H9 (cell line): ENCODE results near the gene NADSYN1. TPM values are rescaled to one million over a fixed set of nuclear protein-coding genes. Genes with fewer than 3 reads are reported as not detected.

Source experiments
- DNase-seq: peaks from one replicate; pipeline ENCODE4 v3.0.0-alpha.2; 2017
- H2AFZ ChIP-seq: one replicate; pipeline ENCODE4 v1.6.1; 2013; ENCODE audit warnings: mild to moderate bottlenecking, low read length, control low read depth, moderate library complexity
- H2AK5ac ChIP-seq: 2 replicates; pipeline ENCODE4 v1.6.1; 2013; ENCODE audit warnings: low read length, control low read depth, mixed read lengths; ENCODE audit not compliant: insufficient read length
- H2BK120ac ChIP-seq: one replicate; pipeline ENCODE4 v1.6.1; 2013; ENCODE audit warnings: low read depth, mild to moderate bottlenecking, low read length, control low read depth, inconsistent platforms; ENCODE audit not compliant: poor library complexity, severe bottlenecking
- H2BK12ac ChIP-seq: 2 replicates; pipeline ENCODE4 v1.6.1; 2013; ENCODE audit warnings: low read length, control low read depth, mixed read lengths, low read depth; ENCODE audit not compliant: insufficient read length
- H2BK15ac ChIP-seq: 2 replicates; pipeline ENCODE4 v1.6.1; 2013; ENCODE audit warnings: low read depth, low read length, control low read depth
- H2BK20ac ChIP-seq: one replicate; pipeline ENCODE4 v1.6.1; 2013; ENCODE audit warnings: low read depth, mild to moderate bottlenecking, low read length, control low read depth, inconsistent platforms; ENCODE audit not compliant: poor library complexity, severe bottlenecking
- H2BK5ac ChIP-seq: 2 replicates; pipeline ENCODE4 v1.6.1; 2013; ENCODE audit warnings: low read length, control low read depth, mixed read lengths; ENCODE audit not compliant: insufficient read length
- H3K14ac ChIP-seq: 2 replicates; pipeline ENCODE4 v1.6.1; 2013; ENCODE audit warnings: low read length, control low read depth; ENCODE audit not compliant: insufficient read depth
- H3K18ac ChIP-seq: 2 replicates; pipeline ENCODE4 v1.6.1; 2013; ENCODE audit warnings: low read depth, mild to moderate bottlenecking, mixed read lengths, low read length, control low read depth; ENCODE audit not compliant: insufficient read length
- H3K23ac ChIP-seq: 2 replicates; pipeline ENCODE4 v1.6.1; 2013; ENCODE audit warnings: low read length, control low read depth, mixed read lengths, low read depth; ENCODE audit not compliant: insufficient read length
- H3K23me2 ChIP-seq: 2 replicates; pipeline ENCODE4 v1.6.1; 2013; ENCODE audit warnings: low read depth, mild to moderate bottlenecking, mixed read lengths, low read length, control low read depth; ENCODE audit not compliant: insufficient read length, poor library complexity, severe bottlenecking
- H3K27ac ChIP-seq: 2 replicates; pipeline ENCODE4 v1.5.1; 2013; ENCODE audit warnings: low read length, control low read depth, mixed read lengths, low read depth; ENCODE audit not compliant: insufficient read length
- H3K27me3 ChIP-seq: 2 replicates; pipeline ENCODE4 v1.6.1; 2013; ENCODE audit warnings: low read length, control low read depth, inconsistent platforms; ENCODE audit not compliant: insufficient read depth
- H3K4ac ChIP-seq: 2 replicates; pipeline ENCODE4 v1.6.1; 2013; ENCODE audit warnings: low read depth, mild to moderate bottlenecking, control low read depth, inconsistent platforms, low read length, moderate library complexity
- H3K4me1 ChIP-seq: 2 replicates; pipeline ENCODE4 v1.6.1; 2013; ENCODE audit warnings: low read length, control low read depth, inconsistent platforms; ENCODE audit not compliant: insufficient read depth
- H3K4me2 ChIP-seq: 2 replicates; pipeline ENCODE4 v1.6.1; 2013; ENCODE audit warnings: low read length, control low read depth, mixed read lengths; ENCODE audit not compliant: insufficient read length, insufficient read depth
- H3K56ac ChIP-seq: 2 replicates; pipeline ENCODE4 v1.6.1; 2013; ENCODE audit warnings: low read depth, mild to moderate bottlenecking, mixed read lengths, low read length, control low read depth; ENCODE audit not compliant: insufficient read length
- H3K79me1 ChIP-seq: 2 replicates; pipeline ENCODE4 v1.6.1; 2013; ENCODE audit warnings: low read depth, mild to moderate bottlenecking, moderate library complexity, low read length, control low read depth, inconsistent platforms; ENCODE audit not compliant: insufficient read depth, poor library complexity, severe bottlenecking
- H3K79me2 ChIP-seq: 2 replicates; pipeline ENCODE4 v1.6.1; 2013; ENCODE audit warnings: low read length, control low read depth, inconsistent platforms; ENCODE audit not compliant: insufficient read depth
- H3K9ac ChIP-seq: 2 replicates; pipeline ENCODE4 v1.6.1; 2013; ENCODE audit warnings: low read length, control low read depth, mixed read lengths; ENCODE audit not compliant: insufficient read length; ENCODE audit errors: extremely low read depth
- H3K9me3 ChIP-seq: one replicate; pipeline ENCODE4 v1.6.1; 2013; ENCODE audit warnings: low read depth, low read length, inconsistent platforms; ENCODE audit not compliant: control insufficient read depth
- H3T11ph ChIP-seq: one replicate; pipeline ENCODE4 v1.6.1; 2013; ENCODE audit warnings: mild to moderate bottlenecking, low read length, control low read depth, inconsistent platforms
- H4K20me1 ChIP-seq: one replicate; pipeline ENCODE4 v1.6.1; 2013; ENCODE audit not compliant: control insufficient read depth, insufficient read length, insufficient read depth
- H4K5ac ChIP-seq: 2 replicates; pipeline ENCODE4 v1.6.1; 2013; ENCODE audit warnings: low read depth, mild to moderate bottlenecking, mixed read lengths, low read length, control low read depth; ENCODE audit not compliant: insufficient read length
- H4K8ac ChIP-seq: replicated peaks from 2 replicates; pipeline ENCODE4 v1.6.1; 2013; ENCODE audit warnings: low read length, control low read depth, mixed read lengths, low read depth; ENCODE audit not compliant: insufficient read length
- H4K91ac ChIP-seq: 2 replicates; pipeline ENCODE4 v1.6.1; 2013; ENCODE audit warnings: low read depth, mild to moderate bottlenecking, moderate library complexity, mixed read lengths, low read length, control low read depth; ENCODE audit not compliant: insufficient read length
- H3K27ac Mint-ChIP-seq, 3 experiments: 2 replicates in 2 of 3; 3 replicates in 1 of 3; pipeline ENCODE4 v1.8.0; 2020 to 2021; ENCODE audit warnings: mixed read lengths in 3 of 3, mild to moderate bottlenecking in 1 of 3, moderate library complexity in 1 of 3
- H3K27me3 Mint-ChIP-seq: 2 replicates; pipeline ENCODE4 v1.8.0; 2021; ENCODE audit warnings: low read depth, mild to moderate bottlenecking, moderate library complexity, mixed read lengths
- H3K36me3 Mint-ChIP-seq, 3 experiments: 2 replicates in 2 of 3; 3 replicates in 1 of 3; pipeline ENCODE4 v1.8.0; 2020 to 2021; ENCODE audit warnings: low read depth in 3 of 3, mixed read lengths in 3 of 3; ENCODE audit not compliant: insufficient read depth in 1 of 3
- H3K4me1 Mint-ChIP-seq, 2 experiments: 2 replicates each; pipeline ENCODE4 v1.8.0; 2020; ENCODE audit warnings: mixed read lengths in 2 of 2
- H3K4me3 Mint-ChIP-seq, 2 experiments: 2 replicates in 1 of 2; 3 replicates in 1 of 2; pipeline ENCODE4 v1.8.0; 2020 to 2021; ENCODE audit warnings: mild to moderate bottlenecking in 2 of 2, mixed read lengths in 2 of 2, moderate library complexity in 1 of 2
- H3K9me3 Mint-ChIP-seq, 2 experiments: 2 replicates in 1 of 2; 3 replicates in 1 of 2; pipeline ENCODE4 v1.8.0; 2020; ENCODE audit warnings: mild to moderate bottlenecking in 2 of 2, mixed read lengths in 2 of 2, moderate library complexity in 1 of 2
- WGBS: extraction: QIAGEN DNeasy Blood & Tissue Kit; methylation state at CpG from one replicate; pipeline ENCODE4 v1.1.7; 2013; ENCODE audit warnings: missing lambda C conversion rate, low lambda C conversion rate, mixed read lengths; ENCODE audit not compliant: insufficient read length; ENCODE audit errors: extremely low coverage; 5-methylcytosine and 5-hydroxymethylcytosine counted together
- total RNA-seq: library from RNA; stranded (reverse); gene quantifications from 2 replicates; pipeline ENCODE4 v1.2.1, GENCODE V29; 2021
- TF ChIP-seq, protein P1 (sequence below): fragments of 200-600 bp; sonication (generic); conservative IDR thresholded peaks from 3 replicates; pipeline ENCODE4 v1.8.0; 2021; ENCODE audit warnings: antibody characterized with exemption, mild to moderate bottlenecking

NADSYN1 gene
- total RNA-seq, 1 experiment from 2014 or later: 44.2 TPM

DNA sequence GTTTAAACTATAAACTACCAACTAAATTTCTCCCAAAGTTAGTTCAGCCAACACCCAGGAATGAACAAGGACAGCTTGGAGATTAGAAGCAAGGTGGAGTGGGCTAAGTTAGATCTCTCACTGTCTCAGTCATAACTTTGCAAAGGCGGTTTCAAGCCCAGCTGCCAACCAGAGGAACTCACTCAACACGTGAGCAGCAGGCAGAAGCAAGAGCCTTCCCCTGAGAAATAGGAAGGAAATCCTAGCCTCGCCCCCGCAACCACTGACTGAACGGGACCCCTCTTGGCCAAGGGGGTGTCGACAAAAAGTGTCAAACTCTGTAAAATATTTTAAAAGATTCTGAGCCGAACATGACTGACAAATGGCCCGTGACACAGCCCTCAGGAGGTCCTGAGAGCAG lies 90.9 kb downstream of the NADSYN1 start:
- no peaks in the 10 kb centered on the region for H3K79me2 ChIP-seq
- Mint-ChIP-seq H3K4me1 (peaks cover 27 to 28% of the 10 kb centered on the region in 2 experiments), H3K36me3 (peaks cover 5 to 25% (median 12%) of the 10 kb centered on the region in 3 experiments; a peak in 6 of 7 replicates), H3K9me3 (peaks cover 14 to 16% of the 10 kb centered on the region in 2 experiments), H3K27me3 (peaks cover 45% of the 10 kb centered on the region), H3K27ac (no peak overlapping the region), H3K4me3 (no peak overlapping the region)
- no peak overlapping the region for H3K18ac ChIP-seq
- H2BK20ac ChIP-seq: no peak overlapping the region
- no peaks in the 10 kb centered on the region for H3K4me1 ChIP-seq
- no peak overlapping the region for H3K56ac ChIP-seq
- H2BK15ac ChIP-seq: no peak overlapping the region
- no peak overlapping the region for H3K23ac ChIP-seq
- WGBS: no CpG with 5 or more reads among the region's 8 CpGs
- no peak overlapping the region for H4K91ac ChIP-seq
- DNase-seq: no peak
- H3K23me2 ChIP-seq: no peaks in the 10 kb centered on the region
- no peak overlapping the region for H4K8ac ChIP-seq
- no peak overlapping the region for H3K4me2 ChIP-seq
- H3K9me3 ChIP-seq: no peaks in the 10 kb centered on the region
- H3K4ac ChIP-seq: no peak overlapping the region
- no peak overlapping the region for H3K9ac ChIP-seq
- TF ChIP-seq, protein P1, sequence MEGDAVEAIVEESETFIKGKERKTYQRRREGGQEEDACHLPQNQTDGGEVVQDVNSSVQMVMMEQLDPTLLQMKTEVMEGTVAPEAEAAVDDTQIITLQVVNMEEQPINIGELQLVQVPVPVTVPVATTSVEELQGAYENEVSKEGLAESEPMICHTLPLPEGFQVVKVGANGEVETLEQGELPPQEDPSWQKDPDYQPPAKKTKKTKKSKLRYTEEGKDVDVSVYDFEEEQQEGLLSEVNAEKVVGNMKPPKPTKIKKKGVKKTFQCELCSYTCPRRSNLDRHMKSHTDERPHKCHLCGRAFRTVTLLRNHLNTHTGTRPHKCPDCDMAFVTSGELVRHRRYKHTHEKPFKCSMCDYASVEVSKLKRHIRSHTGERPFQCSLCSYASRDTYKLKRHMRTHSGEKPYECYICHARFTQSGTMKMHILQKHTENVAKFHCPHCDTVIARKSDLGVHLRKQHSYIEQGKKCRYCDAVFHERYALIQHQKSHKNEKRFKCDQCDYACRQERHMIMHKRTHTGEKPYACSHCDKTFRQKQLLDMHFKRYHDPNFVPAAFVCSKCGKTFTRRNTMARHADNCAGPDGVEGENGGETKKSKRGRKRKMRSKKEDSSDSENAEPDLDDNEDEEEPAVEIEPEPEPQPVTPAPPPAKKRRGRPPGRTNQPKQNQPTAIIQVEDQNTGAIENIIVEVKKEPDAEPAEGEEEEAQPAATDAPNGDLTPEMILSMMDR: no peak
- no peak overlapping the region for H2AK5ac ChIP-seq
- H3T11ph ChIP-seq: no peak overlapping the region
- H3K27ac ChIP-seq: no peak overlapping the region
- H4K5ac ChIP-seq: no peak overlapping the region
- H2BK5ac ChIP-seq: no peak overlapping the region
- H3K27me3 ChIP-seq: no peaks in the 10 kb centered on the region
- no peak overlapping the region for H2BK12ac ChIP-seq
- no peak overlapping the region for H2BK120ac ChIP-seq
- H4K20me1 ChIP-seq: no peaks in the 10 kb centered on the region
- H2AFZ ChIP-seq: no peak overlapping the region
- H3K14ac ChIP-seq: no peak overlapping the region
- H3K79me1 ChIP-seq: no peaks in the 10 kb centered on the region
